Kidney epithelial cell (primary cell): ENCODE data around the gene FZD4. TPM values are rescaled to one million over a fixed set of nuclear protein-coding genes. Genes with fewer than 3 reads are reported as not detected.

Experiments used
- DNase-seq: peaks from one replicate; pipeline ENCODE4 v3.0.0-alpha.2; 2010; ENCODE audit warnings: low read depth
- H3K27me3 ChIP-seq: 2 replicates; pipeline ENCODE4 v1.6.0; 2011; ENCODE audit warnings: low read length; ENCODE audit not compliant: control insufficient read depth, insufficient read depth
- H3K36me3 ChIP-seq: 2 replicates; pipeline ENCODE4 v1.5.1; 2011; ENCODE audit warnings: low read length; ENCODE audit not compliant: control insufficient read depth, insufficient read depth
- H3K4me3 ChIP-seq: 2 replicates; pipeline ENCODE4 v1.5.1; 2011; ENCODE audit warnings: low read depth, mild to moderate bottlenecking, control low read depth, low read length
- CTCF ChIP-seq: IDR thresholded peaks from 2 replicates; pipeline ENCODE4 v1.5.1; 2011; ENCODE audit warnings: mild to moderate bottlenecking, moderate library complexity, low read length, control low read depth, inconsistent platforms; ENCODE audit not compliant: insufficient read depth, poor library complexity, severe bottlenecking
- total RNA-seq: library from RNA; depleted of rRNA; stranded (reverse); fragments of >200 nt; gene quantifications from 2 replicates; pipeline ENCODE4 v1.2.3, GENCODE V29; 2015

The FZD4 gene
- total RNA-seq, 1 donor from 2014 or later, result 7.5 TPM

DNA sequence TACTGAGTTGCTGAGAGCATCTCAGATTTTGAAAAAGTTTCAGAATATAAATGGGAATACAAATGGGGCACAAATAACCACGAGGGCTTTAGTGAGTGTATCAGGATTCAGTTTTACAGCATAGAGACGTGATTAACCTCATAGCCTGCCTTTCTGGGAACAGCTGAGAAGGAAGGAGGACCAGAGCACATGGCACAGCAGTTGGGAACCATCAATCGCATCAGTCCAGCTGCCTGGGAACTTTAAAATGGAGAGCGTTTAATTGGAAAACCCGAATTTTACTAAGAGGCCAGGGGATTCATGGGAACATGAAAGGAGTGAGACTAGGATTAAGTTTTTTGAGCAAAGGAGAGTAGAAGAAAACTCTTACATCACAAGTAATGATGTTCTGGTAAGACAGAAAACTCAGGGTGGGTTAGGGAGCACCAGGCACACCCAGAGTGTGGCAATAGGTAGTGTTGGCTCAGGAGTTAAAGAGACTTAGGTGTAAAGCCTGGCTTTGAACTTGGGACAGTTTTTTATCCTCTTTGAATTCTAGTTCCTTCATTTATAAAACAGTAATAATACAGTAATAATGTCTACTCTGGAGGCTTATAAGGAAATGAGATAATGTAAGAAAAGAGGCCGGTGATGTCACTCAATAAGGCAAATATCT lies 40.2 kb downstream of the FZD4 start:
- no peaks in the 10 kb centered on the region for H3K36me3 ChIP-seq
- TF ChIP-seq CTCF, result no peak
- no peak overlapping the region for H3K4me3 ChIP-seq
- DNase-seq, result no peak
- H3K27me3 ChIP-seq, result no peaks in the 10 kb centered on the region

DNA sequence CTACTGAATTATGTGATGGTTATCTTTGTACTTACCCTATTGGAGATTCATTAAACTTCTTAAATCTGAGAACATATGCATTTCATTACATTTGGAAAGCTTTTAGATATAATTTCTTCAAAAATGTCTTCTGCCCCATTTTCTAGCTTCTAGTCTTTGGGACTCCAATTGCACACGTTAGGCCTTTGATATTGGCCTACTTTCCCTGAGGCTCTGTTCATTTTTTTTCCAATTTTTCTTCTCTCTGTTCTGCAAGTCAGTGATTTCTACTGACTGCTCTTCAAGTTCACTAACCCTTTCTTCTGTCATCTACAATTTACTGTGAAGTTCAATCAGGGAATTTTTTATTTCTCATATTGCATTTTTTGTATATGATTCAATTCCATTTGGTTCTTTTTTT lies 43.0 kb downstream of the FZD4 start:
- H3K36me3 ChIP-seq, result no peaks in the 10 kb centered on the region
- no peak for DNase-seq
- H3K27me3 ChIP-seq, result no peaks in the 10 kb centered on the region
- no peak overlapping the region for H3K4me3 ChIP-seq
- no peak for TF ChIP-seq CTCF

- Histone ChIP-seq H3K4me3 (no peak overlapping the region), H3K36me3 (no peaks in the 10 kb centered on the region), H3K27me3 (no peaks in the 10 kb centered on the region)
- no peak for TF ChIP-seq CTCF
- no peak for DNase-seq
Observed at GRCh38 chr11:86910592-86910991, 44.6 kb downstream of the FZD4 start.

- no peak for DNase-seq
- Histone ChIP-seq H3K36me3 (no peaks in the 10 kb centered on the region), H3K27me3 (no peaks in the 10 kb centered on the region), H3K4me3 (no peak overlapping the region)
- no peak for TF ChIP-seq CTCF
Observed at GRCh38 chr11:86906198-86906597, 49.0 kb downstream of the FZD4 start.

DNA sequence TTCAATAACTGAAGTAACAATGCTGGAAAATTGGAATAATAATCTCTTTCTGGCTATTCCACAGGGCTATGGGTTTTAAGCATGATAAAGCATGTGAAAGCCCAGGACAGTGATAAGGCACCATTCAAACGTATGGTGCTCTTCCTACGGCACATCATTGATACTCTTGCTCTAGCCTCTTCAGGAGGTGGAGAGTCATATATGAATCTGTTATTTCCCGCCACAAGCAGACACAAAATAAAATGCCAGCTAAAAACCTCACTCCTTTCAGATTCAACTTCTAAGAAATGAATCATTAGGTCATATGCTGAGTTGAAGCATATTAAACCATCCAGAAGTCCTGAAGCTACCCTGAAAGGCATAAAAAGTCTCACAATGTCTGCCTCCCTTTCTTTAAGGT lies 49.9 kb downstream of the FZD4 start:
- no peak for DNase-seq
- no peaks in the 10 kb centered on the region for H3K27me3 ChIP-seq
- no peak for TF ChIP-seq CTCF
- no peaks in the 10 kb centered on the region for H3K36me3 ChIP-seq
- no peak overlapping the region for H3K4me3 ChIP-seq

GRCh38 chr11:86904001-86904400 lies 51.2 kb downstream of the FZD4 start:
- no peak overlapping the region for H3K4me3 ChIP-seq
- TF ChIP-seq CTCF, result no peak
- no peaks in the 10 kb centered on the region for H3K27me3 ChIP-seq
- H3K36me3 ChIP-seq, result no peaks in the 10 kb centered on the region
- DNase-seq, result no peak
